Measurements from ENCODE around the gene KRTAP5-4.
"Not testable (repeated sequence)": the region's sequence is repeated elsewhere in the genome, so short reads cannot be mapped to it uniquely, and the experiment has no call there.

Gene KRTAP5-4

GRCh38 chr11:1600626-1601025 is 21.3 kb downstream of the KRTAP5-4 start:
- DNase-seq (ENCODE audit: low spot score), result no peak

GRCh38 chr11:1598816-1599215 is 23.1 kb downstream of the KRTAP5-4 start:
- no peak for DNase-seq (ENCODE audit: low spot score)

GRCh38 chr11:1598406-1598805 is 23.5 kb downstream of the KRTAP5-4 start:
- not testable (repeated sequence) for DNase-seq (ENCODE audit: low spot score)

- no peak for DNase-seq (ENCODE audit: low spot score)
These were observed 24.0 kb downstream of the KRTAP5-4 start, which contains the start of gene KRTAP5-2 for GRCh38 chr11:1597994-1598380. Gene KRTAP5-2, minus strand, starts transcription at chr11:1598294. Its CDS starts 44 bp downstream, at chr11:1598250.

- DNase-seq (ENCODE audit: low spot score), result no peak
These were observed 24.5 kb downstream of the KRTAP5-4 start for GRCh38 chr11:1597331-1597993.

- not testable (repeated sequence) for DNase-seq (ENCODE audit: low spot score)
These were observed 25.3 kb downstream of the KRTAP5-4 start for GRCh38 chr11:1596576-1597121.

- not testable (repeated sequence) for DNase-seq (ENCODE audit: low spot score)
These were observed 25.9 kb downstream of the KRTAP5-4 start for GRCh38 chr11:1595994-1596575.

- no peak for DNase-seq (ENCODE audit: low spot score)
These were observed 29.3 kb downstream of the KRTAP5-4 start for GRCh38 chr11:1592628-1593027.

GRCh38 chr11:1589996-1590395 is 31.9 kb downstream of the KRTAP5-4 start:
- no peak for DNase-seq (ENCODE audit: low spot score)

- peak; percentile 43 for DNase-seq (ENCODE audit: low spot score)
These were observed 32.6 kb downstream of the KRTAP5-4 start for GRCh38 chr11:1589191-1589963.

GRCh38 chr11:1586699-1587098 is 35.2 kb downstream of the KRTAP5-4 start:
- DNase-seq (ENCODE audit: low spot score), result no peak

- not testable (repeated sequence) for DNase-seq (ENCODE audit: low spot score)
These were observed 37.1 kb downstream of the KRTAP5-4 start, which contains the start of gene KRTAP5-1 for GRCh38 chr11:1584661-1585370. Gene KRTAP5-1, minus strand, starts transcription at chr11:1585283. Its CDS starts 34 bp downstream, at chr11:1585249.

- DNase-seq (ENCODE audit: low spot score), result not testable (repeated sequence)
These were observed 39.0 kb downstream of the KRTAP5-4 start for GRCh38 chr11:1582909-1583308.

GRCh38 chr11:1581976-1582375 is 40.0 kb downstream of the KRTAP5-4 start:
- no peak for DNase-seq (ENCODE audit: low spot score)

- DNase-seq (ENCODE audit: low spot score), result no peak
These were observed 45.1 kb downstream of the KRTAP5-4 start for GRCh38 chr11:1576825-1577224.

GRCh38 chr11:1575756-1576155 is 46.2 kb downstream of the KRTAP5-4 start:
- DNase-seq (ENCODE audit: low spot score), result not testable (repeated sequence)

- DNase-seq (ENCODE audit: low spot score), result no peak
These were observed 47.0 kb downstream of the KRTAP5-4 start for GRCh38 chr11:1574933-1575242.

- DNase-seq (ENCODE audit: low spot score), result peak; percentile 68
These were observed 47.6 kb downstream of the KRTAP5-4 start for GRCh38 chr11:1574238-1574932.

- DNase-seq (ENCODE audit: low spot score), result peak; percentile 78
These were observed 48.1 kb downstream of the KRTAP5-4 start for GRCh38 chr11:1573903-1574237.

- peak; percentile 40 for DNase-seq (ENCODE audit: low spot score)
These were observed 48.6 kb downstream of the KRTAP5-4 start for GRCh38 chr11:1573077-1573902.
